ENCODE measurements around the gene SARDH. TPM values are rescaled to one million over a fixed set of nuclear protein-coding genes. Genes with fewer than 3 reads are reported as not detected.

The SARDH gene
- total and polyA plus RNA-seq, 2 experiments from 2014 or later: 6.0 to 16.9 TPM

GRCh38 chr9:133641861-133642595, 96.1 kb downstream of the SARDH start:
- no peaks in the 10 kb centered on the region for H3K36me3 ChIP-seq
- TF ChIP-seq CTCF (IDR thresholded peaks at IDR 0.05; ENCODE audit: low read depth, low read length): no peak
- H3K27ac ChIP-seq: no peak overlapping the region
- DNase-seq (ENCODE audit: low read depth in 1 of 2, low spot score in 1 of 2): no peak
- H3K4me1 ChIP-seq (ENCODE audit: low read depth): no peaks in the 10 kb centered on the region
- no peak overlapping the region for H3K4me3 ChIP-seq
- no peaks in the 10 kb centered on the region for H3K9me3 ChIP-seq (ENCODE audit: low read depth)
- H3K27me3 ChIP-seq: no peaks in the 10 kb centered on the region

GRCh38 chr9:133641396-133641655, 96.8 kb downstream of the SARDH start:
- no peak overlapping the region for H3K27ac ChIP-seq
- H3K27me3 ChIP-seq: no peaks in the 10 kb centered on the region
- no peak for DNase-seq (ENCODE audit: low read depth in 1 of 2, low spot score in 1 of 2)
- no peaks in the 10 kb centered on the region for H3K4me1 ChIP-seq (ENCODE audit: low read depth)
- H3K4me3 ChIP-seq: no peak overlapping the region
- TF ChIP-seq CTCF (IDR thresholded peaks at IDR 0.05; ENCODE audit: low read depth, low read length): no peak
- H3K9me3 ChIP-seq (ENCODE audit: low read depth): no peaks in the 10 kb centered on the region
- no peaks in the 10 kb centered on the region for H3K36me3 ChIP-seq

DNA sequence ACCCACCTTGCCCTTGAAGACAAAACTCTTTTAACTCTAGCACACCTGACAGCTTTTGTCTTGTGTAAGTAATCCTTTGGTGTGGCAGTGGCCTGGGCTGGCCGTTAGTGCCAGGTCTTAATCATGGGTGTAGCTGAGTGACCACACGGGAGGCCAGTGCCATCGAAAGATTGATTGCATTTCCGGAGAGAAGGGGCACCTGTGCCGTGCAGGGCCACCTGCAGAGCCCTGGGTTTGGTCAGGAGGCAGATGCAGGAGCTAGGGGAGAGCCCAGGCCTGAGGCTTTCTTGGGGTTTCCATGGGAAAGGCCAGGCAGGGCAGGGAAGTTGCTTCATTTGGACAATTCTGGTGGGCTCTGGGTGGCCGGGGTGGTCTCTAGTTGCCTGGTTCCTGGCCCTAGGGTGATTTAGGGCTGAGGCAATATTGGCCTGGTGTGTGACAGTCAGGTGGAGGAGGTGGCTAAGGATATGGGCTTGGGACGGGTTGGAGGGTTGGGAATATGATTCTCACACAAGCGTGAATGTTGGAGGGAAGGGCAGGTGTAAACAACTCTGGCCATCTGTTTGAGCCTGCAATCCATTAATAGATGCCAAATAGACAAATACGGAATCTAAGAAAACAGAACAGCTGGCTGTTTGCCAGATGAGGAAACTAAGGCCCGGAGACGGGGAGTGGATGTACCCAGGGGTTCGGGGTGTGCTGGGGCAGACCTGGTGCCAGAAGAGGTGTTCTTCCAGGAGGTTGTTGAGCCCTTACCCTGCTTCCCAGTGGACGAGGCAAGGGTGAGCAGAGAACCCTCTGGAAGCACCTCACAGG, 97.4 kb downstream of the SARDH start:
- no peak overlapping the region for H3K27ac ChIP-seq
- no peaks in the 10 kb centered on the region for H3K36me3 ChIP-seq
- H3K27me3 ChIP-seq: no peaks in the 10 kb centered on the region
- no peaks in the 10 kb centered on the region for H3K9me3 ChIP-seq (ENCODE audit: low read depth)
- H3K4me1 ChIP-seq (ENCODE audit: low read depth): no peaks in the 10 kb centered on the region
- no peak overlapping the region for H3K4me3 ChIP-seq
- no peak for TF ChIP-seq CTCF (IDR thresholded peaks at IDR 0.05; ENCODE audit: low read depth, low read length)
- DNase-seq (ENCODE audit: low read depth in 1 of 2, low spot score in 1 of 2): no peak

- Histone ChIP-seq H3K36me3 (no peaks in the 10 kb centered on the region), H3K4me3 (no peak overlapping the region), H3K9me3 (ENCODE audit: low read depth) (no peaks in the 10 kb centered on the region), H3K27me3 (no peaks in the 10 kb centered on the region), H3K27ac (no peak overlapping the region), H3K4me1 (ENCODE audit: low read depth) (no peaks in the 10 kb centered on the region)
- no peak for DNase-seq (ENCODE audit: low read depth in 1 of 2, low spot score in 1 of 2)
- TF ChIP-seq CTCF (IDR thresholded peaks at IDR 0.05; ENCODE audit: low read depth, low read length): no peak
These were observed 98.0 kb downstream of the SARDH start for GRCh38 chr9:133640160-133640559.

DNA sequence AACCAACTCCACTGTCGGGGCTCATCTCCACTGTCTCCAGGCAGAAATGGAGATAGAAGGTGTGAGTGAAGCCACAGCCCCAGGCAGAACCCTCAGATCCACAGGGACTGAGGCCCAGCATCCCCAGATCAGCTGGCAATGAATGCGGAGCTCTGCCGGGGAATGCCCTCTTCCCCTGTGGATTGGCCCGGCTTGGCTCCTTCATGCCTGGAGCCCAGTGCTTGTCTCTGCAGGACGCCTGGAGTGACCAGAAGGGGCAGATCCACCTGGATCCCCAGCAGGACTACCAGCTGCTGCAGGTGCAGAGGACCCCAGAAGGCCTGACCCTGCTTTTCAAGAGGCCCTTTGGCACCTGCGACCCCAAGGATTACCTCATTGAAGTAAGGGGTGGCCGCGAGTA, 98.5 kb downstream of the SARDH start:
- Histone ChIP-seq H3K4me1 (ENCODE audit: low read depth) (no peaks in the 10 kb centered on the region), H3K27ac (no peak overlapping the region), H3K9me3 (ENCODE audit: low read depth) (no peaks in the 10 kb centered on the region), H3K4me3 (no peak overlapping the region), H3K27me3 (no peaks in the 10 kb centered on the region), H3K36me3 (no peaks in the 10 kb centered on the region)
- no peak for DNase-seq (ENCODE audit: low read depth in 1 of 2, low spot score in 1 of 2)
- TF ChIP-seq CTCF (IDR thresholded peaks at IDR 0.05; ENCODE audit: low read depth, low read length): no peak
